ENCODE results near the gene CDKN2D. TPM values are rescaled to one million over a fixed set of nuclear protein-coding genes. Genes with fewer than 3 reads are reported as not detected.

The CDKN2D gene
- 1 to 10 TPM; 3.7 to 8.2 TPM for total RNA-seq

DNA sequence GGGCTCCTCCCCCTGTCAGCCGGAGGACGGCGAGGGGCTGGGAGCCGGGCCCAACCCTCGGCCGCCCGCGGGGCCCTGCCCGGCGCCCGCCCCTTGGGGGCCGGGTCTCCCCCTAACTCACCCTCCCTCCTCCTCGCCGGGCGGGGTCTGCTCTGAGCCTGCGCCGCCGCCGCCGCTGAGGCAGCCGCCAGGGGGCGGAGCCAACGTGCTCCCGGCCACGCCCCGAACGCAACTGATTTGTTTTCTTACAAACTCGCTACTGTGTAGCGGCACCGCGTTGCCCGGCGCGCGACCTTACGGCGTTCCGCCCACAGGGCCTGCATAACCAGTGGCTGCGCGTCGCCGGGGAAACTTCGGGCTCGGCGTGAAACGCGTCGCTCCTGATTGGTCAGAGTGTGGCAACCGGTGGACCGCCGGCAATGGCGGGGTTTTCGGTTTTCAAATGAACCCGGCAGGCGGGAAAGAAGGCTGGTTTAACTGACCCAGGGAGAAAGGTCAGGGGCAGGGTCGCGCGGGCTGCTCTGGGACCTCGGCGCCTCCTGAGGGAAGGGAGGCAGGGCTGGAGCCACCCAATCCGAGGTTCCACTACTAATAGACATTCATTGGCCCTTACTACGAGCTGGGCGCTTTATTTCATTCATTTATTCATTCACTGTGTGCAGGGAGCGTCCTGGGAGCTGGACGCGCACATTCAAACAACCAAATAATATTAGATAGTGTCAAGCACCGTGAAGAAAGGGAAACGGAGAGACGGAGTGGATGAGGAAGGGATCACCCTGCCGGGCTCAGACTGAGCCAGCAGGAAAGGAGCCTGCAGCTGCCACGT, at the start of gene CDKN2D:
Gene CDKN2D (minus strand): TSS at position 154 of the 826 bp plus-strand sequence. CDS start 326 bp downstream, outside the sequence.
- DNase-seq (ENCODE audit: low spot score) = peak; percentile 100
- H3K4me1 ChIP-seq (replicated peaks) = peaks cover 16% of the 10 kb centered on the region
- intact Hi-C loops (cut with DNase I) = loop anchor here (5.0 kb wide), 1 partner anchor 67 kb away; the partner anchor contains the start of gene KEAP1
- H3K4me3 ChIP-seq = peak within 1 kb of the TSS; percentile 45 to 82
- H3K9me3 ChIP-seq = no peaks in the 10 kb centered on the region
- under 1% methylated on average over 58 of the region's 71 CpGs for WGBS
- no peaks in the 10 kb centered on the region for H3K36me3 ChIP-seq
- no peaks in the 10 kb centered on the region for H3K27me3 ChIP-seq (replicated peaks; ENCODE audit: insufficient read depth)
- peak within 1 kb of the TSS; percentile 66 to 86 for H3K27ac ChIP-seq
- TF ChIP-seq POLR2AphosphoS5 (IDR thresholded peaks at IDR 0.05) (peak; percentile 98), POLR2A (IDR thresholded peaks at IDR 0.05) (peak; percentile 80)
- TF ChIP-seq, protein P1, sequence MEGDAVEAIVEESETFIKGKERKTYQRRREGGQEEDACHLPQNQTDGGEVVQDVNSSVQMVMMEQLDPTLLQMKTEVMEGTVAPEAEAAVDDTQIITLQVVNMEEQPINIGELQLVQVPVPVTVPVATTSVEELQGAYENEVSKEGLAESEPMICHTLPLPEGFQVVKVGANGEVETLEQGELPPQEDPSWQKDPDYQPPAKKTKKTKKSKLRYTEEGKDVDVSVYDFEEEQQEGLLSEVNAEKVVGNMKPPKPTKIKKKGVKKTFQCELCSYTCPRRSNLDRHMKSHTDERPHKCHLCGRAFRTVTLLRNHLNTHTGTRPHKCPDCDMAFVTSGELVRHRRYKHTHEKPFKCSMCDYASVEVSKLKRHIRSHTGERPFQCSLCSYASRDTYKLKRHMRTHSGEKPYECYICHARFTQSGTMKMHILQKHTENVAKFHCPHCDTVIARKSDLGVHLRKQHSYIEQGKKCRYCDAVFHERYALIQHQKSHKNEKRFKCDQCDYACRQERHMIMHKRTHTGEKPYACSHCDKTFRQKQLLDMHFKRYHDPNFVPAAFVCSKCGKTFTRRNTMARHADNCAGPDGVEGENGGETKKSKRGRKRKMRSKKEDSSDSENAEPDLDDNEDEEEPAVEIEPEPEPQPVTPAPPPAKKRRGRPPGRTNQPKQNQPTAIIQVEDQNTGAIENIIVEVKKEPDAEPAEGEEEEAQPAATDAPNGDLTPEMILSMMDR (IDR thresholded peaks at IDR 0.05) = peak; percentile 61 to 97 (median 84)

DNA sequence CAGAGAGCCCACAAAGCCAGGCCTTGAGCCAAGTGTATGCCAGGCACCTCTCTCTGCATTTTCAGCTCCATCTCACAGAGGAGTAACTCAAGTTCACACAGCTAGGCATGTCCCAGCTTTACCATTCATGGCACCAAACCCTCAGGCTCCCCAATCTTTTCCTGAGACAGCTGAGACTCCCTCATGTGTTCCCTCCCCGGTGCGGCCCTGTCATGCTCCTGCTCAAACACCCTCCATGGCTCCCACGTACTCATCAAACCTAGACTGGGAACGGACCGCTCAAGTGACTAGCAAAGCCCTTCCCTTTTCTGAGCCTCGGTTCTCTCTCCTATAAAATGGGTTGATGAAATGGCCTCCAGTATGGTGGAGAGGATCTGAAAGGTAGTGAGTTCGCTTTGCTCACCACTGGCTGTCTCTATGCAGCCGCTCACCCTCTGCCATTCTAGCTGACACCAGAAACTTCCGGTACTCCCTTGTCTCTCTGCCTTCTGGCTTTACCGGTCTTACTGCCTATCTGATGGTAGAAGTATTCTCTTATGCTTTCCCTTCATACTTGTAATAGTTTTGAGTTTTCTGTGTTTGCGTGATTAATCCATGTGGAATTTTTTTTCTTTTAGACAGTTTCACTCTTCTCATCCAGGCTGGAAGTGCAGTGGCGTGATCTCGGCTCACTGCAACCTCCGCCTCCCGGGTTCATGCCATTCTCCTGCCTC, 48.8 kb upstream of the CDKN2D start:
- TF ChIP-seq POLR2AphosphoS5 (IDR thresholded peaks at IDR 0.05) (peak; percentile 87), POLR2A (IDR thresholded peaks at IDR 0.05) (no peak)
- H3K27me3 ChIP-seq (replicated peaks; ENCODE audit: insufficient read depth) = no peaks in the 10 kb centered on the region
- intact Hi-C loops (cut with DNase I) = no loop called here
- H3K4me1 ChIP-seq (replicated peaks) = no peaks in the 10 kb centered on the region
- no peaks in the 10 kb centered on the region for H3K36me3 ChIP-seq
- peak overlapping the region in 1 of 2 donors; percentile 9 for H3K4me3 ChIP-seq
- DNase-seq (ENCODE audit: low spot score) = peak; percentile 70
- no peaks in the 10 kb centered on the region for H3K9me3 ChIP-seq
- peak overlapping the region; percentile 27 to 50 for H3K27ac ChIP-seq
- WGBS = 59% methylated on average over 15 of the region's 15 CpGs

DNA sequence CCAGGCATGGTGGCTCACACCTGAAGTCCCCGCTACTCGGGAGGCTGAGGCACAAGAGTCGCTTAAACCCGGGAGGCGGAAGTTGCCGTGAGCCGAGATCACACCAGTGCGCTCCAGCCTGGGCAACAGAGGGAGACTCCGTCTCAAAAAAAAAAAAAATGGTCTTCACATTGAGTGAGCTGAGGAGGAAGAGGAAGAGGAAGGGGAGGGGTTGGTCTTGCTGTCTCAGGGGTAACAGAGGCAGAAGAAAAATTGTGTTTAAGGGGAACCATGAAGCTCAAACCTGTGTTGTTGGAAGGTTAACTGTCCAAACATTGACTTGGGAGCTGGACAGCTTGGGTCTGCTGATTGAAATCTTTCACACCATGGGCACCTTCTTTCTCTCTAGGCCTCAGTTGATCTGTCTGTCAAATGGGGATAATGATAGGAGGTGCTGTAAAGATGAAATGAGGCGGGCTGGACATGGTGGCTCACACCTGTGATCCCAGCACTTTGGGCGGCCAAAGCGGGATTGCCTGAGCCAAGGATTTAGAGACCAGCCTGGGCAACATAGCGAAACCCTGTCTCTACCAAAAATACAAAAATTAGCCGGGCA, 46.7 kb upstream of the CDKN2D start:
- Histone ChIP-seq H3K36me3 (no peaks in the 10 kb centered on the region), H3K27ac (no peak overlapping the region), H3K4me3 (no peak overlapping the region), H3K9me3 (no peaks in the 10 kb centered on the region), H3K27me3 (replicated peaks; ENCODE audit: insufficient read depth) (no peaks in the 10 kb centered on the region), H3K4me1 (replicated peaks) (no peaks in the 10 kb centered on the region)
- WGBS = 89% methylated on average over 14 of the region's 14 CpGs
- intact Hi-C loops (cut with DNase I) = no loop called here
- DNase-seq (ENCODE audit: low spot score) = no peak
- TF ChIP-seq, protein P1 (IDR thresholded peaks at IDR 0.05) = no peak
- TF ChIP-seq POLR2A (IDR thresholded peaks at IDR 0.05) (no peak), POLR2AphosphoS5 (IDR thresholded peaks at IDR 0.05) (no peak)

DNA sequence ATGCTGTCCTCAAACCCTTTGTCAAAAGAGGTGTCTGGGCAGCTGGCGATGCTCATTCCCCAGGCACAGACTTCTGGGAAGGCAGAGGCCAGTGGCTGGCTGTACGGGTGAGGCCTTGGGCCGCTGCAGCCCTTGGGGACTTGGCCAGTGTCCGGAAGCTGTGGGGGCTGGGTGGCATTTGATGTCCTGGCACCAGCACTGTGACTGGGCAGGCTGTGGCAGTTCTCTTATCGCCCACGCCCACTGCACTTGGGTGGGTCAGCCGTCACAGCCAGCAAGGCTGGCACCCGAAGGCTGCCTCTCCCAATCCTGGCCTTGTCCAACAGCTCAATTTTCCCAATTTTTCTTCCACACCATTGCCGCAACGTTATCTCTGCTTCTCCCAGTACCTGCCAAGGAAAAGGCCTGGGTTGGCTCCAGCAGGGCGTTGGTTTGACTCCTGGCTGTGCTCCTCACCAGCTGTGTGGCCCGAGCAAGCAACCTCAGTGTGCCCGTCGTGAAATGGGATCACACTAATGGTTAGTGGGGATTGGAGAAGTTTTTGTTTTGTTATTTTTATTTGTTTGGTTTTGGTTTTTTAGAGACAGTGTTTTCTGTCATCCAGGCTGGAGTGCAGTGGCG, 43.8 kb upstream of the CDKN2D start:
- Histone ChIP-seq H3K27ac (peak overlapping the region; percentile 11 to 36), H3K4me1 (replicated peaks) (no peaks in the 10 kb centered on the region), H3K36me3 (no peaks in the 10 kb centered on the region), H3K27me3 (replicated peaks; ENCODE audit: insufficient read depth) (no peaks in the 10 kb centered on the region), H3K9me3 (no peaks in the 10 kb centered on the region), H3K4me3 (no peak overlapping the region)
- DNase-seq (ENCODE audit: low spot score) = peak; percentile 50
- WGBS = 40% methylated on average over 14 of the region's 15 CpGs
- TF ChIP-seq POLR2AphosphoS5 (IDR thresholded peaks at IDR 0.05) = peak; percentile 28
- no peak for TF ChIP-seq POLR2A (IDR thresholded peaks at IDR 0.05)
- TF ChIP-seq, protein P1 (IDR thresholded peaks at IDR 0.05) = no peak
- intact Hi-C loops (cut with DNase I) = no loop called here

DNA sequence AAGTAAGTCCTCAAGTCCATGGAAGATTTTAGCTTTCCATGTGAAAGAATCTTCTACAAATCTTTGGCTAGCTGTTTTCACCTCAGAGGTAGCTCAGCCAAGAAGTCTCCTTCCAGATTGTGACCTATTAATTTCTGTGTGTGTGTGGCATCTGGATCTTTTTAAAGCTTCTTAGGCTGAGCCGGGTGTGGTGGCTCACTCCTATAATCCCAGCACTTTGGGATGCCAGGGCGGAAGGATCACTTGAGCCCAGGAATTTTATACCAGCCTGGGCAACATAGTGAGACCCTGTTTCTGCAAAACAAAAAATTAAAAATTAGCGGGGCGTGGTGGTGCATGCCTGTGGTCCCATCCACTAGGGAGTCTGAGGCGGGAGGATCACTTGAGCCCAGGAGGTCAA, 43.1 kb upstream of the CDKN2D start:
- 84% methylated on average over 5 of the region's 5 CpGs for WGBS
- H3K27me3 ChIP-seq (replicated peaks; ENCODE audit: insufficient read depth) = no peaks in the 10 kb centered on the region
- no peak overlapping the region for H3K4me3 ChIP-seq
- DNase-seq (ENCODE audit: low spot score) = no peak
- H3K9me3 ChIP-seq = no peaks in the 10 kb centered on the region
- no peaks in the 10 kb centered on the region for H3K36me3 ChIP-seq
- H3K4me1 ChIP-seq (replicated peaks) = no peaks in the 10 kb centered on the region
- H3K27ac ChIP-seq = no peak overlapping the region
- TF ChIP-seq POLR2A (IDR thresholded peaks at IDR 0.05) = no peak
- no peak for TF ChIP-seq POLR2AphosphoS5 (IDR thresholded peaks at IDR 0.05)
- TF ChIP-seq, protein P1 (IDR thresholded peaks at IDR 0.05) = no peak
- intact Hi-C loops (cut with DNase I) = no loop called here

All from prostate gland (tissue), 2 donors.